IPS-NIHi7 (cell line): Measurements from ENCODE around the gene GIMAP5.

Source experiments
- DNase-seq: peaks from one replicate; pipeline ENCODE4 v3.0.0; 2012; ENCODE audit warnings: mixed read lengths; ENCODE audit errors: extremely low spot score

The GIMAP5 gene

DNA sequence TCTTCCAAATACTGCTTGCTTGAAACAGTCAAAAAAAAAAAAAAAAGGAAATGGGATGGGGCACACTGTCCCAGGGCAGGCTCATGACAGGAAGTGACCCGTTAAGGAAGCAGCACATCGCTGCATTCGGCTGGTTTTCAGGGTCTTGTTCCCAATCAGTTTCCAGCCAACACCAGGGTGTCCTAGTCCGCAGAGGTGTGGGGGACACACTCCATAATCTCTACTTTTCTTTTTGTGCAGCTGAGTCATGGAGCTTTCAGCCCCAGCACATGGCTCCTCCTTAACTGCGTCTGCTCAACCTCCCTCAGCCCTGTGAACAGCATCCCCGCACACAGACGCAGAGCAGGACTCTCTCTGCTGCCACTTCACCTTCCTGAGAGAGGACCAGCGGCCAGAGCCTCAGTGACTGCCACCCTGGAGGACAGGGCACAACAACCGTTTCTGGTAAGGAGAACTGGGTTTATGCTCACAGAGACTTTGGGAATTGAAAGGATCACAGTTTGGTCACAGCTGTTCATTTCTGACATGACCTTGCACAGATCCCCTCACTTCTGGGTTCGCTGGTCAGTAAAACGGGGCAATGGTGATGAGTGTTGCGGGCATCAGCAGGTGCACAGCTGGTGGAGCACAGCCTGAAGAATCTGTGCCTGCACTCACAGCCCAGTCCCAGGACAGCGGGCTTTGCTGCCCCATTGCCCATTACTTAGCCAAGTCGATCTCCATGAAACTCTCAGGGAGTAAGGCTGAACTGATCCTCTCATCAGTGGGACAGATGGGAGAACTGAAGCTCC, at the start of gene GIMAP5:
GIMAP5 (plus strand) TSS at position 154 of the 791 bp plus-strand sequence. CDS start 3,467 bp downstream, outside the sequence.
- no peak for DNase-seq

DNA sequence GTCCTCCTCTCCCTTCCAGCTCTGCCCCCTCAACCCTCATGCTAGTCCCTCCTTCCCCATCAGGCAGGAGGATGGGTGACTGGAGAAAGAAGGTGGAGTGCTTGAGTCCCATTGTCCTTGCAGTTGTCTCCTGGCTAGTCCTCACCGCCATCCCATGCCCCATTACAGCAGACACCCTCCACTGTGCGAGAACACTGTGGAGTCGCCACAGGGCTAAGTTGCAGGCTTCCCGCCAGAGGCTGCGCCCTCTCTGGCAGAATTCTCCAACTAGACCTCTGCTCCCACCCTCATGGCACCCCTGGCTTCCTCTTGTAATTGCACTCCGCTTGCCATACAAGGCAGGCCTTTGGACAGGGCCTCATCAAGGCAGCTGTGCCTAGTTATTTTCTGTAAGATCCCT, 48.6 kb upstream of the GIMAP5 start:
- no peak for DNase-seq

GRCh38 chr7:150695654-150696053, 41.6 kb upstream of the GIMAP5 start:
- DNase-seq = no peak

- no peak for DNase-seq
Observed at GRCh38 chr7:150703209-150703608, 34.0 kb upstream of the GIMAP5 start.

- no peak for DNase-seq
Observed at GRCh38 chr7:150715293-150715692, 21.9 kb upstream of the GIMAP5 start.

DNA sequence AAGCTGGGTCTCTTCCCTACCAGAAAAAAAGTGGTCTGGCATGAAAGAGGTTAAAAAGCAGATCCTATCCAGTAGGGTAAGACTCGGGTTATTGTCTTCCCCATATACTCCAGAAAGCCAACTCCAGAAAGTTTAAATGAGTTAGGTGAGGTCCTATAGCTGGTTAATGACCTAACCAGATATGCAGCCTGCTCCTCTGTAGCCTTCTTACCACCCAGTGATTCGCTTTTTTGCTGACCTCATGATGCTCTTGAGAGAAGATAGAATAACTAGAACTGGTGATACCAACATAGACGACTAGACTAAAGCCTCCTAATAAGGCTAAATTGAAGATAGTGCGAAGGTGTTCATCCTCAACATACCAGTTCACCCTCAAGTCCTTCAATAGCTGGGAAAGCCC, 21.5 kb upstream of the GIMAP5 start:
- DNase-seq = no peak

DNA sequence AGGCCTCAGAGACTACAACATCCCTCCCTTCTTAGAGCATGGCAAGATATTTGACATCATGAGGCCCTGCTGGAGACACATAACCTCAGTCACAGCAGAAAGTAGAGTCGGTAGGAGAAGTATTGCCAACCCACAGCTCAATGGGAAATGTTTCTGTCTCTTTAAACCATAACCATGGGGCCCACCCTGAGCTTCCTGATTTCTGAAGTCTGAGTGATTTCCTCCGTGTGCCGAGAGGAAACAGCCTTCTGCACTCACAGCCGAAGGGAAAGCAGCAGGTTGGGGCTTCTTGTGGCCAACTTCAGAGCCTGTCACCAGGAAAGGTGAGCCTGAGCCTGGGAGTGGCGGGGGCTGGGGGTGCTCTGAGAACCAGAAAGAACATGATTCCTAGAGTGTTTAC, 20.9 kb upstream of the GIMAP5 start, which contains the start of gene GIMAP1:
GIMAP1 (plus strand) TSS at position 246 of the 400 bp plus-strand sequence. CDS start 2,435 bp downstream, outside the sequence.
- DNase-seq = no peak

GRCh38 chr7:150716939-150717338, 20.3 kb upstream of the GIMAP5 start:
- no peak for DNase-seq

DNA sequence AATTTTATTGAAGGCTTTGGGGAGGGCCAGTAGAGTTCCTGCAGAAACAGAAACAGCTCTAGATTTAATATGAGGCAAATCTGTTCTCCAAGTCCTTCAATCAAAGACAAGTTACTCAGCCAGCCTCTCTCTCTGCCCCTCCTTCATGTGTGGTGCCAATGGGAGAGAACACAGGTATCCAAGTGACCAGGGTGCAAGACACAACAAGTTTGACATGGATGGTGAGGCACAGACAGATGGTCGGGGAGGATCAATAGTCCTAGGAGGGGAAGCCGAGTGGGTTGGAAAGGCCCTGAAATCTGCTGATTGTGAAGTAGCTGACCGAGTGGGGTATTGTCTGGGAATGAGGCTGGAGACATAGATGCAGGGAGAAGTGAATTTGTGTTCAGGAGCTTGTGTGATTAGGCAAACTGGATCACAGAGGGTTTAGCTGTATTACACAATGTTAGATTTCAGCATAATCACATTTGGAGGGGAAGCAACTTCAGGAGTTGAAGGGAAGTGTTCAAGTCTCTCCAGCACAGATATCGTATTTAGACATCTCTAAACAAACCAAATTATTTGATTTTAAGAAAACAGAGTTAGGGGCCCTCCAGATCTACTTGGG, 19.3 kb upstream of the GIMAP5 start:
- DNase-seq = no peak

- no peak for DNase-seq
Observed at GRCh38 chr7:150719436-150719835, 17.8 kb upstream of the GIMAP5 start.

DNA sequence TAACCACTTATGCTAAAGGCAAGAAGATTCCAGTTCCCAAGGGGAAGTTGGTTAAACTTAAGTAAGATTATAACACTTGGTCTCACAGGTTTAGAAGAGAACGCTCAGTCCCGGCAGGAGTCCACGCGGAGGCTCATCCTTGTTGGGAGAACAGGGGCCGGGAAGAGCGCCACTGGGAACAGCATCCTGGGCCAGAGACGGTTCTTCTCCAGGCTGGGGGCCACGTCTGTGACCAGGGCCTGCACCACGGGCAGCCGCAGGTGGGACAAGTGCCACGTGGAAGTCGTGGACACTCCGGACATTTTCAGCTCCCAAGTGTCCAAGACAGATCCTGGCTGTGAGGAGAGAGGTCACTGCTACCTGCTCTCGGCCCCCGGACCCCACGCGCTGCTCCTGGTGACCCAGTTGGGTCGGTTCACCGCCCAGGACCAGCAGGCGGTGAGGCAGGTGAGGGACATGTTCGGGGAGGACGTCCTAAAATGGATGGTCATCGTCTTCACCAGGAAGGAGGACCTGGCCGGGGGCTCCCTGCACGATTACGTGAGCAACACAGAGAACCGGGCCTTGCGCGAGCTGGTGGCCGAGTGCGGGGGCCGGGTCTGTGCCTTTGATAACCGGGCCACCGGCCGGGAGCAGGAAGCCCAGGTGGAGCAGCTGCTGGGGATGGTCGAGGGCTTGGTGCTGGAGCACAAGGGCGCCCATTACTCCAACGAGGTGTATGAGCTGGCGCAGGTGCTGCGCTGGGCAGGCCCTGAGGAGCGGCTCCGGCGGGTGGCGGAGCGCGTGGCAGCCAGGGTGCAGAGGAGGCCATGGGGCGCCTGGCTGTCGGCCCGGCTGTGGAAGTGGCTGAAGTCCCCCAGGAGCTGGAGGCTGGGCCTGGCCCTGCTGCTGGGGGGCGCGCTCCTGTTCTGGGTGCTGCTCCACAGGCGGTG, 17.0 kb upstream of the GIMAP5 start:
- DNase-seq = no peak

DNA sequence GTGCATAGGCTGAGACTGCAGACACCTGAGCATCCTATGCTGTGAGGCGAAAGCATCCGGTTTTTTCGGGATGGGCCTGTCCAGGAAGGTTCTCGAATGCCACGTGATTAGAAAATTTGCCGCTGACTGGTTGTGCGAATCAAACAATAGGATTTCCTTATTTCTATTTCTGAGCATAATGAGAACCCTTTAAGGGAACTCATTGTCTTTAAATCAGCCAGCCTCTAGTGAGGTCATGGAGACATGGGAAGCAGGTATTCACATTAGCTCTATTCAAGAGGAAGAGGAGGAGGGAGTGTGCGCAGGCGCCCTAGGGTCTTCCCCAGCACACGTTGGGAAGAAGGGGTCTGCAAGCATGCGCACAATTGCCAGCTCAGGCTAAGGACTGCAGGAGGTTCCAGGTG, 15.2 kb upstream of the GIMAP5 start:
- DNase-seq = no peak

GRCh38 chr7:150722431-150722931, 14.7 kb upstream of the GIMAP5 start:
- DNase-seq = no peak

DNA sequence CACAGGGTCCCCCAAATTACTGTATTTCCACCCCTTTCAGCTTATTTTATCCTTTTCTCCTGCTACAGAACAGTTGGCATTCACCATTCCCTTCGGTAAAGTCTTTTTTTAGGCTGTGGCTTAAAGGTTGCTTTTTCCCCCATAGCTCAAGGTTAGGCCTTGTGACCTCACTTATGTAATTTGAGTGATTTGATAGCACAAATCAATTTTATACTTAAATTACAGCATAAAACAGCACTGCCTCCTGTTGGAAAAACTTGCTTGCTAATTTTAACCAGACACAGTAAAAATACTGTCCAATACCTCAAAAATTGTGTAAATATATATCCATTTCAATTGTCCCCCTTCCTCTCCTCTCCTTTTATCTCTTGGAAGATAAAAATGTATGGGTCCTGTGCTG, 13.8 kb upstream of the GIMAP5 start:
- DNase-seq = no peak

DNA sequence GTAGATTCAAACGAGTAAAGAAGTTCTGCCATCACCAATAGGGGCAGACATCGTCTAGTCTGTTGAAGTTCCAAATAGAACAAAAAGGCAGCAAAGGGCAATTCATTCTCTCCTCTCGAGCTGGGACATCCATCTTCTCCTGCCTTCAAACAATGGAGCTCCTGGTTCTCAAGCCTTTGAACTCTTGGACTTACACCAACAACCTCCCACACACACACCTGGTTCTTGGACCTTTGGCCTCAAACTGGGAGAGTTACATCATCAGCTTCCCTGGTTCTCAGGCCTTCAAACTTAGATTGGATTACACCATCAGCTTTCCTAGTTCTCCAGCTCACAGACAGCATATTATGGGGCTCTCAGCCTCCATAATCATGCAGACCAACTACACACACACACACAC, 9.8 kb upstream of the GIMAP5 start:
- no peak for DNase-seq

- DNase-seq = no peak
Observed at GRCh38 chr7:150728011-150728410, 9.2 kb upstream of the GIMAP5 start.

DNA sequence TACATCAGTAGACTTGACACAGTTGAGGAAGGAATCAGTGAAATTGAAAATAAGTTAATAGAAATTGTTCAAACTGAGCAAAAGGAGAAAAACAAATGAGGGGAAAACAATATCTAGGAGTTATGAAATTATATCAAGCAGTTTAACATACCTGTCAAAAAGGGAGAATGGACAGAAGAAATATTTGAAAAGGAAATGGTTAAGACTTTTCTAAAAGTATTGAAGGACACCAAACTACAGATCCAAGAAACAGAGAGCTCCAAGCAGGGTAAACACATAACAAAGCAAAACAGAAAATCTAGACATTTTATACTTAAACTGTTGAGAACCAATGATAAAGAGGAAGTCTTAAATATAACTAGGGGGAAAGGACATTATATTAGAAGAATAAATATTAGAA, 8.6 kb upstream of the GIMAP5 start:
- DNase-seq = no peak

DNA sequence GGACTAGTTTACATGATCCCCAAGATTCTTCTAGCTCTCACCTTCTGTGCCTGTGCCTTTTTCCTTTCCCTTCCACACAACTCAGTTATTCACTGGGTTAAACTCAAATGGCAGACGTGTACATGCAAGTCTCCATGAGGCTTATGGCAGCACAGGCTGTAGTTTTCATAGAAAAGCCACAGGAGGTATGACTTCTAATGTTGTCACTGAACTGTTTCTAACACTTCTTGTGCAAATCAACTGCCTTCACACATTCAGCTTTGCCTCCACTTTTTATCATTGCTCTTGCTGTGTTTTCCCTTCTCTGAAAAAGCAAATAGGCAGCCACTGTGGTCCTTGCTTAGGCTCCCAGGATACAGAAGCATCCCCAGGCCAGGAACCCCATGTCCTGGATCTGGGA, 5.3 kb upstream of the GIMAP5 start:
- DNase-seq = no peak

DNA sequence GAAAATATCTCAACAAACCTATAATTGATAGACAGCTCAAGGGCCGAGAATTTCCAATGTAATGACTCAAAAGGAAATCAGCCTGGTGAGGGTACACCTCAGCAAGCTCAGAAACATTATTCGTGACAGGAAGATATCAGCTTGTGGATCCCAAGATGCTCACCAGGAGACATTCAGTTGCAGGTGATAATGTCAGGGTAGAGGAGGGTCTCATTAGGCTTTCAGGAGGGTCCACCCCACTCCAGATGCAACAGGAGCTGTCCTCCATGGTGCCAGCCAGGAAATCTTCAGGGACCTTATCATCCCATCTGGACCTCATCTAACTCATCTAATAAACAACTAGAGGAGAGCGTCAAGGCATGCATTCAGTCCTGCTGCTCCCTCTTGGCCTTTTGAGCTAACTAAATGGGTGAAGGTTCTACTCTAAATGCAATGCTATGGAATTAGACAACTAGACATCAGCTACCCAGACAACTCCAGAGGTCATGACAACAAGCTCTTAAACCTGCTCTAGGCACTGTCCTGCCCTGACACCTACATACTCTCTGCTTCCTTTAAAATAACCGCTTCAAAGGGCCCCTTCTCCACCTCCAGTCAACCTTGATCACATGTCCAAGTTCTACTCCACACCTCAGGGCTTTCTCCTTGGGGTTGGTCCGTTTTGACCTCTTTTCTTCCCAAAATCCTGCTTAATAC, 4.3 kb upstream of the GIMAP5 start:
- DNase-seq = no peak

DNA sequence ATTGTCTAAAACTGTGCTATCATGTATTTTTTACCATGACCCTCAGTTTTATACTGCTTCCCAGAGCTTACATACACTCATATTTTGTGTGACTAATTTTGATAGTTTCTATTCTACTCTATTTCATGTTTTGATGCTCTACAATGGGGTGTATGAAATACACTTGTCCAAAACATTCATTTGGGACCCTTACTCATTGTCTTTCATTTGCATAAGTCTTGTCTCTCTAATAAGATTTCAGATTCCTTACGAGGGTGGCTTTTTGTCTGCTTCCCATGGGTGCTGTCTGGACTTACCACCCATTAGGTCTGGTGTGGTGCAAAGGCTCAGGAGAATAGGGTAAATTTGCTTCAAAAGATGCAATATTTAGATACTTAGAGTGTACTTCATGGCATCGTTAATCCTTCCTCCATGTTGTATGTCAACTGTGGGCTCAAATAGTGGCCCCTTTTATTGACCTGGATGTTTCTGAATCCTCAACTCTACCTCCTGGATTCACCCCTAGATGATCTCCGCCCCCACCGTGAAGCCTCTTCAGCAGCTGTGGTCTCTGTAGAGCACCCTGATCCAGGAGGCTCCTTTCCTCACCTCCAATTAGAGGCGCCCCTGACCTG, 3.6 kb upstream of the GIMAP5 start:
- DNase-seq = no peak

- no peak for DNase-seq
Observed at GRCh38 chr7:150734254-150734653, 3.0 kb upstream of the GIMAP5 start.
